Endothelial cell (in vitro differentiated cells): ENCODE results near the gene TTC27. TPM values are rescaled to one million over a fixed set of nuclear protein-coding genes. Genes with fewer than 3 reads are reported as not detected.

ENCODE experiments used
- DNase-seq: peaks from one replicate; pipeline ENCODE4 v3.0.0; 2021; ENCODE audit warnings: low spot score
- H3K27ac Mint-ChIP-seq: one replicate; pipeline ENCODE4 v1.8.0; 2021; ENCODE audit warnings: mixed read lengths, inconsistent platforms; ENCODE audit not compliant: unreplicated experiment
- H3K27me3 Mint-ChIP-seq: one replicate; pipeline ENCODE4 v1.8.0; 2021; ENCODE audit warnings: mild to moderate bottlenecking, moderate library complexity, mixed read lengths, inconsistent platforms; ENCODE audit not compliant: unreplicated experiment
- H3K36me3 Mint-ChIP-seq: one replicate; pipeline ENCODE4 v1.8.0; 2021; ENCODE audit warnings: mild to moderate bottlenecking, low read depth, mixed read lengths, inconsistent platforms; ENCODE audit not compliant: unreplicated experiment
- H3K4me1 Mint-ChIP-seq: one replicate; pipeline ENCODE4 v1.8.0; 2021; ENCODE audit warnings: mild to moderate bottlenecking, mixed read lengths, inconsistent platforms; ENCODE audit not compliant: unreplicated experiment
- H3K4me3 Mint-ChIP-seq: one replicate; pipeline ENCODE4 v1.8.0; 2021; ENCODE audit warnings: mild to moderate bottlenecking, mixed read lengths, inconsistent platforms; ENCODE audit not compliant: unreplicated experiment
- H3K9me3 Mint-ChIP-seq: one replicate; pipeline ENCODE4 v1.8.0; 2021; ENCODE audit warnings: mixed read lengths, inconsistent platforms; ENCODE audit not compliant: unreplicated experiment
- total RNA-seq: library from RNA; stranded (reverse); fragmentation: NEBNext Ultra II Directional; extraction: Animal tissue kit (Norgen Biotek cat#: 25700); gene quantifications from one replicate; pipeline ENCODE4 v1.2.1, GENCODE V29; 2021; ENCODE audit not compliant: unreplicated experiment
- TF ChIP-seq, protein P1 (sequence below): fragments of 200-600 bp; sonication (generic); IDR thresholded peaks from one replicate; pipeline ENCODE4 v1.5.0; 2021; ENCODE audit warnings: antibody characterized with exemption; ENCODE audit not compliant: unreplicated experiment

Gene TTC27
- total RNA-seq, 1 donor from 2014 or later, result 12.7 TPM

DNA sequence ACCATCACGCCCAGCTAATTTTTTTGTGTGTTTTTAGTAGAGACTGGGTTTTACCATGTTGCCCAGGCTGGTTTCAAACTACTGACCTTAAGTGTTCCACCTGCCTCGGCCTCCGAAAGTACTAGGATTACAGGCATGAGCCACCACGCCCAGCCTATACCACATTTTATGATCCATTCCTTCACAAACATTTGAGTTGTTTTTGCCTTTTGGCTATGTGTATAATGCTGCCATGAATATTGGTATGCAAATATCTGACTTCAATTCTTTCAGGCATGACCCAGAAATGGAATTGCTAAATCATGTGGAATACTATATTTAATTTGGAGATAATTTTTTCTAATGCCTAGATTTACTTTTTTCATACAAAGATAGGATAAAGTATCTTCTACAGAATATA is 68.6 kb downstream of the TTC27 start:
- no peaks in the 10 kb centered on the region for H3K36me3 Mint-ChIP-seq

DNA sequence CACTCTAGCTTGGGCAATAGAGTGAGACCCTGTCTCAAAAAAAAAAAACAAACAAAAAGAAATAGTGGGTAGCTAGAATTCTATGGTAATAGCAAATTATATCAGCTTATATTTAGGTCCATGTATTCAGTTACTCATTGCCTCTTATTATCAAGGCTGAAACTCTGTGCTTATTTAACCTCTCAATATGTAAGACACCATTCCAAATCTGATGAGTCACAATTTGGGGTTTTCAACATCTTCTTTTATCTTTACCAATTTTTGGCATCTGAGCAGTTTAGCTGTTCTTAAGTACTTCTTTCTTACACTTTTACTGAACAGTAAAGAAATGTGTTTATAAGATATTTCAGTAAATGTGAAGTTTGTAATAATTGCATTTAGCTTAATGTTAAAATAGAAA is 69.3 kb downstream of the TTC27 start:
- Mint-ChIP-seq H3K27ac (no peak overlapping the region), H3K4me1 (no peaks in the 10 kb centered on the region), H3K27me3 (no peaks in the 10 kb centered on the region), H3K36me3 (no peaks in the 10 kb centered on the region), H3K4me3 (no peak overlapping the region), H3K9me3 (no peaks in the 10 kb centered on the region)
- DNase-seq, result no peak
- TF ChIP-seq, protein P1, sequence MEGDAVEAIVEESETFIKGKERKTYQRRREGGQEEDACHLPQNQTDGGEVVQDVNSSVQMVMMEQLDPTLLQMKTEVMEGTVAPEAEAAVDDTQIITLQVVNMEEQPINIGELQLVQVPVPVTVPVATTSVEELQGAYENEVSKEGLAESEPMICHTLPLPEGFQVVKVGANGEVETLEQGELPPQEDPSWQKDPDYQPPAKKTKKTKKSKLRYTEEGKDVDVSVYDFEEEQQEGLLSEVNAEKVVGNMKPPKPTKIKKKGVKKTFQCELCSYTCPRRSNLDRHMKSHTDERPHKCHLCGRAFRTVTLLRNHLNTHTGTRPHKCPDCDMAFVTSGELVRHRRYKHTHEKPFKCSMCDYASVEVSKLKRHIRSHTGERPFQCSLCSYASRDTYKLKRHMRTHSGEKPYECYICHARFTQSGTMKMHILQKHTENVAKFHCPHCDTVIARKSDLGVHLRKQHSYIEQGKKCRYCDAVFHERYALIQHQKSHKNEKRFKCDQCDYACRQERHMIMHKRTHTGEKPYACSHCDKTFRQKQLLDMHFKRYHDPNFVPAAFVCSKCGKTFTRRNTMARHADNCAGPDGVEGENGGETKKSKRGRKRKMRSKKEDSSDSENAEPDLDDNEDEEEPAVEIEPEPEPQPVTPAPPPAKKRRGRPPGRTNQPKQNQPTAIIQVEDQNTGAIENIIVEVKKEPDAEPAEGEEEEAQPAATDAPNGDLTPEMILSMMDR, result no peak

More for the DNA sequence above, 68.6 kb downstream of the TTC27 start:
- Mint-ChIP-seq H3K27me3 (no peaks in the 10 kb centered on the region), H3K4me3 (no peak overlapping the region), H3K4me1 (no peaks in the 10 kb centered on the region), H3K27ac (no peak overlapping the region), H3K9me3 (no peaks in the 10 kb centered on the region)
- DNase-seq, result no peak
- TF ChIP-seq, protein P1, result no peak

DNA sequence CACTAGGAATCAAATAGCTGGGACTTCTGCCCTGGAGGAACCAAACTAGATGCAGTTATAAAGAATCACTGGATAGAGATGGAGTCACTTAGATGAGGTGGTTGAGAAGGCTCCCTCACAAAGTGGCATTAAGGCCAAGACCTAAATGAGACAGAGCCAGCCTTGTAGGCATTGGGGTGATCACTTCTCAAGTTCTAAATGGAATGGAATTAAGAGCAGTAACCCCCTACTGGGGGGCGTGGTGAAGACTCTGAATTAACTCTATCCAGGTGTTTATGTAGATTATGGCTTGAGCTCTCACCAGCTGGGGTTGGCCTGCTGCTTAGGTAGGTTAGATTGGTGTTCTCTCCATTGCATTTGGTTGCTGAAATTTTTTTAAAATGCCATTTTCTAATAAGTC is 71.3 kb downstream of the TTC27 start:
- Mint-ChIP-seq H3K36me3 (no peaks in the 10 kb centered on the region), H3K27me3 (no peaks in the 10 kb centered on the region), H3K27ac (no peak overlapping the region), H3K4me1 (no peaks in the 10 kb centered on the region), H3K4me3 (no peak overlapping the region), H3K9me3 (no peaks in the 10 kb centered on the region)
- DNase-seq, result no peak
- TF ChIP-seq, protein P1, result no peak

DNA sequence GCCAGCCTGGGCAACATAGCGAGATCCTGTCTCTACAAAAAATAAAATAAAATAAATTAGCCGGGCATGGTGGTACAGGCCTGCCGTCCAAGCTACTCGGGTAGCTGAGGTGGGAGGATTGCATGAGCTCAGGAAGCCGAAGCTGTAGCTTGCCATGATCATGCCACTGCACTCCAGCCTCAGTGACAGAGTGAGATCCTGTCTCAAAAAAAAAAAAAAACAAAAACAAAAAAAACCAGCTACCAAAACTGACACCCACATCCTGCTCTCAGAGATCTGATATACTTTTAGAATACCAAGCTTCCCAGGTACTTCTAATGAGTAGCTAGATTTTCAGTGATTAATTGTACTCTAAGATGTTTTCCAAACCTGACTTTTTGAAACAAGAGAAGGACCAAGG is 74.0 kb downstream of the TTC27 start:
- H3K27me3 Mint-ChIP-seq, result no peaks in the 10 kb centered on the region
- peaks cover 3% of the 10 kb centered on the region for H3K36me3 Mint-ChIP-seq
- no peak for DNase-seq
- H3K4me3 Mint-ChIP-seq, result no peak overlapping the region
- no peaks in the 10 kb centered on the region for H3K9me3 Mint-ChIP-seq
- no peaks in the 10 kb centered on the region for H3K4me1 Mint-ChIP-seq
- H3K27ac Mint-ChIP-seq, result no peak overlapping the region
- TF ChIP-seq, protein P1, result no peak

DNA sequence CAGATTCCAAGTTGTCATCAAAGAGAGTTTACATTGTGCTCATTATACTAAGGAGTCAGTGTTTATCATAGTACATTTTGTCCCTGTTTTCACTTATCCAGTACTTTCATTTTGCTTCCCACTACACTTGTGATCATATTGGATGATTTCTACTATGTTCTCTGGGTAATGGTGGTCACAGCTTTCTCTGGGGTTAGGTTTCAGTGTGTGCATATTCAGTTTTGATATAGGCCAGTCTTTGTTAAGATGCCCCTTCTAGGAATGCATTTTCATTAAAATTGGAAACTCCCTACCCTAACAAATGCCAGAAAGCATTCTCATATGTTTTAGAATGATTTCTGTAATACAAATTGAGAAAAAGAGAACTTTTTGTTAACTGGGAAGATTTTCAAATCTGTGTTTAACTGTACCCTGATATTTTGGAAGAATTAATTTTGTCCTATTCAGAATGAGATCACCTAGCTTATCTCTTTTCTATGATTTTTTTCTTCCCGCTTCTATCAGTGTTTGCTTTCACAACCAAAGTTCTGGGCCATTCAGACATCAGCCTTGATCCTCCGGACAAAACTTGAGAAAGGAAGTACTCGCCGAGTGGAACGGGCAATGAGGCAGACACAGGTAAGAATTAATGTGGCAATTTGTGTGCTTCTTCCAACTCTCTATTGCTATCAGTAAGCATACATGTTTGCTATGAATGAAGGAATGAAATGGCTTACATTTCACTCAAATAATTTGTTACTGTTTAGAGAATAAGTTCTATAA is 74.6 kb downstream of the TTC27 start:
- DNase-seq, result no peak
- no peak overlapping the region for H3K27ac Mint-ChIP-seq
- no peak overlapping the region for H3K4me3 Mint-ChIP-seq
- TF ChIP-seq, protein P1, result no peak
- H3K27me3 Mint-ChIP-seq, result no peaks in the 10 kb centered on the region
- H3K9me3 Mint-ChIP-seq, result no peaks in the 10 kb centered on the region
- H3K36me3 Mint-ChIP-seq, result peaks cover 3% of the 10 kb centered on the region
- no peaks in the 10 kb centered on the region for H3K4me1 Mint-ChIP-seq
